HuH-7 (cell line): ENCODE results near the gene GPR142.

Experiments used
- DNase-seq: peaks from one replicate; pipeline ENCODE4 v3.0.0; 2011; ENCODE audit warnings: low spot score

GPR142 gene, protein sequence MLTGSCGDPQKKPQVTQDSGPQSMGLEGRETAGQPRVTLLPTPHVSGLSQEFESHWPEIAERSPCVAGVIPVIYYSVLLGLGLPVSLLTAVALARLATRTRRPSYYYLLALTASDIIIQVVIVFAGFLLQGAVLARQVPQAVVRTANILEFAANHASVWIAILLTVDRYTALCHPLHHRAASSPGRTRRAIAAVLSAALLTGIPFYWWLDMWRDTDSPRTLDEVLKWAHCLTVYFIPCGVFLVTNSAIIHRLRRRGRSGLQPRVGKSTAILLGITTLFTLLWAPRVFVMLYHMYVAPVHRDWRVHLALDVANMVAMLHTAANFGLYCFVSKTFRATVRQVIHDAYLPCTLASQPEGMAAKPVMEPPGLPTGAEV

GRCh38 chr17:74367206-74367605, at the start of gene GPR142:
Gene GPR142 (plus strand): TSS chr17:74367506. CDS start chr17:74369541, 2,035 bp downstream.
- no peak for DNase-seq

- DNase-seq, result no peak
These were observed 48.9 kb upstream of the GPR142 start for GRCh38 chr17:74318391-74318790.

DNA sequence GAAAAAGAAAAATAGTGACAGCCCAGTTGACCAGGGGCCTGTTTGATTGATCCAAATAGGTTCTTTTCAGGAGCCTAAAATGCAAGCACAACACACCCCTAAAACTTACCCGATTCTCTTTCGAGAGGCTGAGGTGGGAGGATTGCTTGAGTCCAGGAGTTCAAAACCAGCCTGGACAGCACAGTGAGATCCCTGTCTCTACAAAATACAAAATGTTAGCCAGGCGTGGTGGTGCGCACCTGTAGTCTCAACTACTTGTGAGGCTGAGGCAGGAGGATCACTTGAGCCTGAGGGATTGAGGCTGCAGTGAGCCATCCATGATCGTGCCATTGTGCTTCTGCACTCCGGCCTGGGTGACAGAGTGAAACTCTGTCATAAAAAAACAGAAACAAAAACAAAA, 42.8 kb upstream of the GPR142 start:
- no peak for DNase-seq

- DNase-seq, result no peak
These were observed 41.9 kb upstream of the GPR142 start for GRCh38 chr17:74325376-74325742.

DNA sequence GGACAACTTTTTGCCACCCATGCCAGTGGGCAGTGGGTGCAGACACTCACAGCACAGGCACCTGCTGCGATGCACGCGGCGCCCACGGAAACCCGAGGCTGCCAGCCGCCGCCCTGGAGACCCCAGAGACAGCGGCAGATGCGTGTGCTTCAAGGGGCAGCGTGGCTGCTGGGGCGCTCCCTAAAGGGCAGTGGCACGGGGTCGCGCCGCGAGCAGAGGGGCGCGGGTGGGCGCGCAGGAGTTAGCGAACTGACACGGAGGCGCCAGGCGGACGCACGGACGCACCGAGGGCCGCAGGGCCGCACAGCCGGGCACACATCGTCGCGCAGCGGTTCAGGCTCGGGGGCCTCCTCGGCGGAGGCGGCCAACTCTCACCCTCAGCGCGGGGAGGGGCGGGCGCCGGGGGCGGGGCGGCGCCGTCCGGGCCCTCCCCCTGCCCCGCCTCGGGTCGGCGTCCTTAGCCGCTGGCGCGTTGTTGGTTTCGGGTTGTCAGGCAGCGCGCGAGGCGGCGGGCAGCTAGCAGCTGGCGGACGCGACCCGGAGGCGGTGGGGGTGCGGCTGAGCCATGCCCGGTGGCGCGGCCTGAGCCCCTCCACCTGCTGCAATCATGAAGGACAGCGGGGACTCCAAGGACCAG, 41.4 kb upstream of the GPR142 start, which contains the start of gene KIF19:
KIF19 (plus strand) TSS at position 484 of the 637 bp plus-strand sequence; CDS start at position 608, 124 bp downstream.
- DNase-seq, result no peak

- no peak for DNase-seq
These were observed 40.8 kb upstream of the GPR142 start for GRCh38 chr17:74326506-74326905.

DNA sequence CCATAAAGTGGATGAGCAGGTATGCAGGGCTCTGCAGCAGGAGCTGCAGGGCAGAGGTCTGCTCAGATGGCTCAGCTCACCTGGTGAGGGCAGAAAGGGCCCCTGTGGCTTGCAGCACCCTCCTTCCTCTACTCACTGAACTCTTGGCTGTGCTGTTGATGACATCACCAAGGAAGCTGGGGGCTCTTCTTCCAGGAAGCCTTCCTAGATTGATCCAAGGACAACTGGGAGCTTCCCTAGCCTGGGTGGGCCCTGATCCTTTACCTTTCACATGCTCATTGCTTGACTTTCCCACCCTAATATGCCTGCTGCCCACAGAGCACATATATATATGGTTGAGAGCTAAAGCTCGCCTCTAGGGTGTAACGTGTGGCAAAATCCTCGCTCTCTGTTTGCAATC, 38.8 kb upstream of the GPR142 start:
- DNase-seq, result no peak

GRCh38 chr17:74329378-74329777, 37.9 kb upstream of the GPR142 start:
- no peak for DNase-seq

DNA sequence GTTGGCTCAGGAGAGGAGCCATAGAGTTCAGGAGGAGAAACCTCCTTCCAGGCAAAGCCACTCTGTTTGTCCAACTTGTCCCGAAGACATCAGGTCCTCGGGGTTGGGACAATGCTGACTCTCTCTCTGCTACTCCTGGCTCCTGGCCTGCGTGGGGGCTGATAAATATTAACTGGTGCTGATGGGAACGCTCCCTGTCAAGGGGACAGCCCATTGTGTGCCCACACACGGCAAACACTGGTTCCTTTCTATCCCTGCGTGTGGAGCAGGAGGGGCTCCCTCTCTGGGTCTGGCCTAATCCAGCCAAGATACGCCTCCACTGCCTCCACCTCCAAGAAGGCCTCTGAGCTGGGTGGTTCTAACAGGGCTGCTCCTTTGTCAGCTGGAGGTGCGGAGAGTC, 36.9 kb upstream of the GPR142 start:
- no peak for DNase-seq

DNA sequence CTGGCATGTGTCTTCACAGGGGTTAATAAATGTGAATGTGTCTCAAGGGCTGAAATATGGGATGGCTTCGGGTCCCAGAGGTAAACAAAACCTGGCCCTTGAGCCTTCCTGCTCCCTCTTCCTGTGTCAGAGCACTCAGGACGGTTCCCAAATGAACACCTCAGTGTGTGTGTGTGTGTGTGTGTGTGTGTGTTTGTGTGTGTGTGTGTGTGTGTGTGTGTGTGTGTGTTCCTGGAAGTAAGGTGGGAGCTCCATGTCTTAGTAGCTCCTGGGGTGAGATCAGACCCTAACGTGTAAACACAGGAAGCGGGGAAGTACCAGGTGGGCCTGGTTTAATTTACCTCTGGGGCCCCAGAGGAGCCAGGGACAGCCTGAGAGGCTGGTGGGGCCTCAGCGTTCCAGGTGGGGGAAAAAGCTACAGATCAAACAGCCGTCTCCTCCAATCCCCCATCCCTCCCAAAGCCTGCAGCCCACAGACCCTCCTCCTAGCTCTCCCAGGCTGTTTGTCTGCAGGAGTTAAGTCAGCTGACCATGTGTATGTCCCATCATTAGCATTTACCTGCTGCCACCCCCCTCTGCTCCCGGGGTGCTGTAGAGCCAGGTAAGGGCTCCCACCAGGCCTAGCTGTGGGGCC, 35.2 kb upstream of the GPR142 start:
- DNase-seq, result no peak

DNA sequence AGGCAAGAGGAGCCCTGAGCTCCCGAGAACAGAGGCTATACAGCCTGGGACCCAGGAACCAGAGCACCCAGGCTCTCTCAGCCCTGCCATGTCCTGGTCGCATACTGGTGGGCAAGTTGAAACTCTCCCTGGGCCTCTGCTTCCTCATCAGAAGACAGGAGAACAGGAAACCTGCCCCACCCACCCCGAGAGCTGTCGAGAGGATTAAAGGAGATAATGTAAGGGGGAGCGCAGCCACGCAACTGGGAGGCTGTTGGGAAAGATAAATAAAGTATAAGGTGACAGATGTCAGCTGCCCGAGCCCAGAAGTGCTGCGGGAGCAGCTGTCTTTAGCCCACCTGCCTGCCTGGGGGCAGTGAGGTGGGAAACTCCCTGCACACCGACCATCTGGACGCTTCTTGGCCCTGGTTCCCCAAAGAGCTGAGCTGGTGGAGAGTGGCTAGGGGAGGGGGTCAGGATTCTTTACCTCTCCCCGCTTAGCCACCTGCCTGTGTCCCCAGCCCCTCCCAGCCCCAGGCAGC, 34.5 kb upstream of the GPR142 start:
- DNase-seq, result no peak

DNA sequence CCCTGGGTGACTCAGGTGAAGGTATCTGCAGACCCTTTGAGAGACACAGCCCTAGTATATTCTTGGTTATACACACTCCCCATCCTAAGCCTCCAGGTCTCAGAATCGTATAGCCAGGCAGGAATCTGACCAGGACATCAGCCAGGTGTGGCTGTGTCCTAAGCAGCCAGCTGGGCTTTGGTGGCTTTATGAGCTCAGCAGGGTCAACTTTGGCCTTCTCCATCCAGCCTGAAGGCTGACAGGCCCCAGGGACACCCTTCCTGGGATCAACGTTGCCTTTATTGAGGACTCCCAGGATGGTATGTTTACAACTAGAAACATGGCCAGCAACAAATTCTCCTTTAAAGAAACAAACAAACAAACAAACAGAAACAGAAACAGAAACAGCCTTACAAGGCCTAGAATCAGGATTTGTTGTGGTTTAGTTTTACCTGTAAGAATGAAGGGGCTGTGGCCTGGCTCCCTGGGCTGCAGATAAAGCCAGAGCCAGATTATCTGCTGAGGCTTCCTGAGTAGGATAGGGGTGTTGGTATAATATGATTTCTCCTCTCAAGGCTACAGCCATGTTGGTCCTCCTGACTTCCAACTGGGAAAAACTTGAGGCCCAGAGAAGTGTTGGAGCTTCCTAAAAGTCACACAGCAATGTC, 32.8 kb upstream of the GPR142 start:
- no peak for DNase-seq

- DNase-seq, result no peak
These were observed 31.7 kb upstream of the GPR142 start for GRCh38 chr17:74335529-74336062.

GRCh38 chr17:74336307-74336706, 31.0 kb upstream of the GPR142 start:
- DNase-seq, result no peak

- no peak for DNase-seq
These were observed 29.3 kb upstream of the GPR142 start for GRCh38 chr17:74337834-74338500.

GRCh38 chr17:74339537-74340195, 27.6 kb upstream of the GPR142 start:
- no peak for DNase-seq

DNA sequence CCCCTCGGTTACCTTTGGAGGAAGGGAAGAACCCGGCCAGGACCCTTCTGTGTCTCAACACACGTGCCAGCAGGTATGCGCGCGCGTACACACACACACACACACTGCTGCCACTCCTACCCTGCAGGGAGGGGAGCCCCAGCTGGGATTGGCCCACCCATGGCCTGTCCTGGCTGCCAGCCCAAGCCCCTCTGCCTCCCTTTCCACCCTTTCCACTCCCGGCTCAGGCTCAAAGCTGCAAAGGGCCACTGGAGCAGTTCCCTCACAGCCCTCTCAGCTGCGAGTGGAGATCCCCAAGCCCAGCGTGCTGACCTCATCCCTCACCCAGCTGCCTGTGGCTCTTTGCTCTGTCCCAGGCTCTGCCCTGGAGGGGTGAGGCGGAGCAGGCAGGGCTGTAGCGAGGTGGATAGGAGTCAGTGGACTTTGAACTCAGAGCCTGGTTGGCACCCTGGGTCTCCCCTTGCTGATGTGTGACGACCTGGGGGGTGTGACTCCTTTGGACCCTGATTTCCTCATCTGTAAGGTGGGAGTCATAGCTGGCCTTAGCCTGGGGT, 26.8 kb upstream of the GPR142 start:
- DNase-seq, result peak; percentile 63

- DNase-seq, result no peak
These were observed 25.1 kb upstream of the GPR142 start for GRCh38 chr17:74342224-74342623.

DNA sequence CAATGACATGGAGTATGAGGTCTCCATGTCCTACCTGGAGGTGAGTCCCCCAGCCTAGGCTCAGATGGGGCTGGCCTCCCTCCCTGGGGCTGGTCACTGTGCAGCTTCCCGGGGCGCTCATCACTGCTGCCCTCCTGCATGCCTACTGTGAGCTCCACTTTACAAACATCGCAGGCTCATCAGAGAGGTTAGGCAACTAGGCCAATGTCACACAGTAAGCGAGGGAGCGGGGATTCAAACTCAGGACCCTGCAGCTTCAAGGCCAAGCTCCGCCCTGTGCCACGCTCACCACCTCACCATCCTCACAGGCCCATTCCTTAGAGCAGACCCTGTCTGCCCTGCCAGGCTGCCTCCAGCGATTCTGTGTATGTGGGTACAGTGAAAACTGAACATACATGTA, 24.2 kb upstream of the GPR142 start:
- DNase-seq, result no peak

DNA sequence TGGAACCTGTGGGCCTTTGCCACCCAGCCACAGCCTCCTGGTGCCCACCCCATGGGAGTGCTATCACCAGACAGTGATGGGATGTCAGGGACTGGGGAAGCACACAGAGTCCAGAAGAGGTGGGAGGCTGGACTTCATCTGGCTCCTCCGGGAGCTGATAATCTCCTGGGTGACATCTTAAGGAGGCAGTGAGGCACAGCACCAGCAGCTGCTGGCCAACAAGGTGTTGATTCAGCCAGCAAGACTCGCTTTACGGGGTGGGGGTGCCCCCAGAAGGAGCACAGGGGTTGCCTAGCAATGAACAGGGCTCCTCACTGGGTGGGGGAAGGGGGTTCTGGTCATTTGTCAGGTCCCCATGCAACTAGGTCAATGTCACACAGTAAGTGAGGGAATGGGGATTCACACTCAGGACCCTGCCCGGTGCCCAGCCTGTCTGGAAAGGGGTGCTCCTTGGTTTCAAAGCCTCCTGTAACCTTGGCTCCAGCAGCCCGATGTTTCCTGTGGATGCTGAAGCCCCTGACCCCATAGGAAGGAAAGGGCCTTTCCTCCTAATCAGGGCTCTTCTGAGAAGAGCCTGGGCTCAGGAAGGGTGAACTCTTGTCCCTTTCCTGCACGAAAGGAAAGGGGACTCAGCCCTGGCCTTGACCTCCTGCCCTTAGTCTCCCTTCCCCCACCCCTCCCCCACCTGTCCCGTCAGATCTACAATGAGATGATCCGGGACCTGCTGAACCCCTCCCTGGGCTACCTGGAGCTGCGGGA, 23.6 kb upstream of the GPR142 start:
- no peak for DNase-seq
